ENCODE results near the gene RSF1.

The RSF1 gene

GRCh38 chr11:77800449-77800848 lies 20.1 kb downstream of the RSF1 start:
- DNase-seq = no peak

DNA sequence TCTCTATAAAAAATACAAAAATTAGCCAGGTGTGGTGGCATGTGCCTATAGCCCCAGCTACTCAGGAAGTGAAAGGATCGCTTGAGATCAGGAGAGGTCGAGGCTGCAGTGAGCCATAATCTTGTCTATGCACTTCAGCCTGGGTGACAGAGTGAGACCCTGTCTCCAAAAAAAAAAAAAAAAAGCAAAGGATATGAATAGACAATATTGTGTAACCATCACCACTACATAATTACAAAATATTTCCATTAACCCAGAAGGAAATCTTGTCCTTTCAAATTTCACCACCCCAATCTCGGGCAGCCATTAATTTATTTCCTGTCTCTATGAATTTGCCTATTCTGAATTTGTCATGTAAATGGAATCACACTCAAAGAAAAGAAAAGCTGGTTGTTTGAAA lies 21.2 kb downstream of the RSF1 start:
- peak; percentile 16 for DNase-seq

- no peak for DNase-seq
These were observed 26.6 kb downstream of the RSF1 start for GRCh38 chr11:77793972-77794371.

GRCh38 chr11:77791301-77791700 lies 29.2 kb downstream of the RSF1 start:
- DNase-seq = no peak

DNA sequence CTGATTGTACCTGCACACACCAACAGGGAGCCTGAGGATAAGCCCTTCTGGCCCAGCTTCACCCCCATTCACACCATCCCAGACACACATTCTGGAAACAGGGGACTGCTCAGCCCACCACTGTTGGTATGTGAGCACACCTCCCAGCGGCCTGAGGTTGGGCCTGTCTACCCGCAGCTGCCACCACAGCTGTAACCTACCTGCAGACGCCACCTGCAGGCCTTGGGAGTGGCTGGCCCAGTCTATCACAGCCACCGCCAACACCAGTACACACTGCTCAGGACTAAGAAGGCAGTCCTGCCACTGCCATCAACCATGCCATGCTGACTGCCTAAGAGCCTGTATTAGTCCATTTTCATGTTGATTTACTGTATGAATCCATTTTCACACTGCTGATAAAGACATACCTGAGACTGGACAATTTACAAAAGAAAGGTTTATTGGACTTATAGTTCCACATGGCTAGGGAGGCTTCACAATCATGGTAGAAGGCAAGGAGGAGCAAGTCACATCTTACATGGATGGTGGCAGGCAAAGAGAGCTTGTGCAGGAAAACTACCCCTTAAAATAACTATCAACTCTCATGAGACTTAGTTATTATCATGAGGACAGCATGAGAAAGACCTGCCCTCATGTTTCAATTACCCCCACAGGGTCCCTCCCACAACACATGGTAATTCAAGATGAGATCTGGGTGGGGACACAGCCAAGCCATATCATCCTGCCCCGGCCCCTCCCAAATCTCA lies 30.6 kb downstream of the RSF1 start:
- DNase-seq = no peak

- DNase-seq = no peak
These were observed 31.3 kb downstream of the RSF1 start for GRCh38 chr11:77789061-77789730.

DNA sequence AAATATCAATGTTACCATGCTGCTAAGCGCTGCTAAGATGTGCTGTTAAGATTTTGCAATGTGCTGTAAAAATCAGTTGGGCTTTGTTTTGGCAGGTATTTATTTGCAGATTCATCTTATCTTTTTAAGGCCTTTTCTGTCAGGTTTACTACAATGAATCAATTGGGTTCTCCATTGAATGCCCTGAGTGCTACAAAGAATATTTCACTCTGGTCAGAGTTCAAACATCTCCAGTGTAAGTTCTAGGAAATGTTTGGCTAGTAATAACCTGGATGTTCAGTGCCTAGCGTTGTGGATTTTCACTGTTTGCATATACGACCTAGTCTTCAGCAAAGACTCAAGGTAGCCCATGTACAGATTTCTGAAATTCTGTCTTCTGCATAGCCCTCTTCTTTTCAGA lies 36.0 kb downstream of the RSF1 start:
- no peak for DNase-seq

DNA sequence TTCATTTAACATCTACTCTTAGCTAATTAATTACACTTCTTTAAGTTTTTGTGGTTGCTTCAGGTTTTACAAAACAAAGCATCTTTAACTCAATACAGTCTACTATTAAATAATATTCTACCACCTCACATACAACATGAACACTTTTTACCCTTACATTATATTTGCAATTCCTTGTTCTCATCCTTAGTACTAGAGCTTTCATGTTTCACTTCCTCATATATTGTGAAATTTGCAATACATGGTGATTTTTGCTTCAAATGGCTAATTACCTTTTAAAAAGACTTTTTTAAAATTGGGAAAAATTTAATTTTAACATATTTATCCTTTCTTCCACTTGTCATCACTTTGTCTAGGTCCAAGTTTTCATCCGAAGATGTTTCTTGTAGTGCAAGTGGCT lies 37.5 kb downstream of the RSF1 start:
- no peak for DNase-seq

DNA sequence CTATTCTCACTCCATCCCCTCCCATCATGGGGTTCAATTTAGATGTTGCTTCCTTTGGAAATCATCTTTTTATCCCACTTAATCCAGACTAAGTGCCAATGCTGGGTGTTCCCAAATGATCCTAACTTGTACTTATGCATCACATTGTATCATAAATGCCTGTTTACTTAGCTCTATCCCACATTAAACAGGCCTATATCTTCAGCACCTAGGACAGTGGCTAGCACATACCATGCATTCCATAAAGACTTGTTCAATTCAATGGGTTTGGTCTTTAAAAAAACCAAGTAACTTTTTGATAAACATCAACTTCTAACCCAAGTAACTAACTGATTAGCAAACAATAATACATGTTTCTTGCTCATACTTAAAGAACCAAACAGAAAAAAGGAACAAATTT lies 40.6 kb downstream of the RSF1 start:
- peak; percentile 55 for DNase-seq

- DNase-seq = no peak
These were observed 42.0 kb downstream of the RSF1 start for GRCh38 chr11:77778549-77778948.

GRCh38 chr11:77778118-77778517 lies 42.4 kb downstream of the RSF1 start:
- DNase-seq = no peak

- DNase-seq = peak; percentile 17
These were observed 44.1 kb downstream of the RSF1 start for GRCh38 chr11:77776455-77776854.

DNA sequence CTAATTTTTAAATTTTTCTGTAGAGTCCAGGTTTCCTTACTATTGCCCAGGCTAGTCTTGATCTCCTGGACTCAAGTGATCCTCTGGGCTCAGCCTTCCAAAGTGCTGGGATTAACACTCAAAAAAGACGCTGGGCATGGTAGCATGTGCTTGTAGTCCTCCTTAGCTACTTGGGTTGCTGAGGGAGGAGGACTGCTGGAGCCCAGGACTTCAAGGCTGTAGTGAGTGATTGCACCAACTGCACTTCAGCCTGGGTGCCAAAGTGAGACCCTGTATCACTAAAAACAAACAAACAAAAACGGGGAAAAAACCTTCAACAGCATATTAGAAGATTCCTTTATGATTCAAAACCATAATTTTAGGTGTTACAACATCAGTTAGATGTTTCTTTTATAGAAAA lies 44.6 kb downstream of the RSF1 start:
- DNase-seq = no peak

DNA sequence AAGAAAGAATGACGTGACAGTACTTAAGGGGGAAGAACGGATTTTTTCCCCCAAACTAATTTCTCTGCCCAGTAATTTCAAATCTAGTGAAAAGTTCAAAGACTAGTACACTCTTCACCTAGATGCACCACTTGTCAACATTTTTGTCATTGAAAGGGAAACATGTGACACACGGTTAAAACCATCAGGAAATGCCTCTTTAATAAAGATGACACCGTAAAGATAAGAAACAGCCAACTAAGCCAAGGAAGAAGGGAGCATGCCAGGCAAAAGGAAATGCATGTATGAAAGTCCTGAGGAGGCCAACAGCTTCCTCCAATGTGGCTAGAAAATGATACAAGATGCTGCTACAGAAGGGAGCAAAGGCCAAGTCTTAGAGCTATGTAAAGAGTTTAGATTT lies 49.4 kb downstream of the RSF1 start:
- no peak for DNase-seq

DNA sequence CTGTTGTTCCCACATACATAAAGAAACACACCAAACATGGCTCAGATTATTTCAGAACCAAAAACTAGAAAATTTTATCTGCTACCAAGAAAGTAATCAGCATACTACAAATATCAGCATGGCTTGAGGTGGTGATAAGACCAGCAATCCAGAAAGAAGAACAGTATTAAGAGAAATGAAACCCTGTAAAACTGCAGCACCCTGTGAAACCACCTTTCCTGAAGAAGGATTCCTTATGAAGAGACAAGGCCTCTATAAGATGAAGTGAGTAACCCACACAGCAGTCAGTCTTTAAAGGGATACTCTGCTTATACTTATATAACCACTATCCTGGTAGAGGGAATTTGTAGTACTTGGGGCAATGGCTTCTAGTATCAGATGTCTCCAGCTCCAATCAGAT lies 49.9 kb downstream of the RSF1 start:
- DNase-seq = no peak

- DNase-seq = no peak
These were observed 58.1 kb downstream of the RSF1 start for GRCh38 chr11:77762426-77762825.

DNA sequence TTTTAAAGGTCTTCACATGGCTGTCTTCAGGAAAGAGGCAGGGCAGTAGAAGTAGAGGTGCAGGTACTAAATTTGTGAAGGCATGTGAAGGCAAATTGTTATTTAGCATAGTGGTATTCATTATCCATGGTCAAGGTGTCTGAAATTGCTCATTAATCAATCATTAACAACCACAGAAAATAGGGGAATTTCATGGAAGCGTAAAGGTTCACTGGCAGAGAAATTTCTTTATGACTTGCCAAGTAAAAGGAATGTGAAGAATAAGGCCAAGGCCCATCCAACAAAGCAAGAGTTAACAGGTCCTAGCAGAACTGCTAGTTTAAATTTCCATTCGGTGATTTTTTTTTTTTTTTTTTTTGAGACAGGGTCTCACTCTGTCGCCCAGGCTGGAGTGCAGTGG lies 59.0 kb downstream of the RSF1 start:
- no peak for DNase-seq

- DNase-seq = no peak
These were observed 62.2 kb downstream of the RSF1 start for GRCh38 chr11:77758331-77758730.

- no peak for DNase-seq
These were observed 67.3 kb downstream of the RSF1 start for GRCh38 chr11:77753230-77753629.

DNA sequence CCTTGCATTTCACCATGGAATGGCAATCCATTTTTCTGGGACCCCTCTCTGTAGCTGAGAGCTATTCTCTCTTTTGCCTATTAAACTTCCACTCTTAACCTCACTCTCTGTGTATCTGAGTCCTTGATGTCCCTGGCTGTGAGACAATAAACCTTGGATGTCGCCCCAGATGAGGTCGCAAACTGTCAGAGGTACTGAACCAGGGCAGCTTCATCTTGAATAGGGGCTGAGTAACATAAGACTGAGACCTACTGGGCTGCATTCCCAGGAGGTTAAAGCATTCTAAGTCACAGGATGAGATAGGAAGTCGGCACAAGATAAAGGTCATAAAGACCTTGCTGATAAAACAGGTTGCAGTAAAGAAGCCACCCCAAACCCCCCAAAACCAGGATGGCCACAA lies 68.0 kb downstream of the RSF1 start:
- DNase-seq = peak; percentile 34

DNA sequence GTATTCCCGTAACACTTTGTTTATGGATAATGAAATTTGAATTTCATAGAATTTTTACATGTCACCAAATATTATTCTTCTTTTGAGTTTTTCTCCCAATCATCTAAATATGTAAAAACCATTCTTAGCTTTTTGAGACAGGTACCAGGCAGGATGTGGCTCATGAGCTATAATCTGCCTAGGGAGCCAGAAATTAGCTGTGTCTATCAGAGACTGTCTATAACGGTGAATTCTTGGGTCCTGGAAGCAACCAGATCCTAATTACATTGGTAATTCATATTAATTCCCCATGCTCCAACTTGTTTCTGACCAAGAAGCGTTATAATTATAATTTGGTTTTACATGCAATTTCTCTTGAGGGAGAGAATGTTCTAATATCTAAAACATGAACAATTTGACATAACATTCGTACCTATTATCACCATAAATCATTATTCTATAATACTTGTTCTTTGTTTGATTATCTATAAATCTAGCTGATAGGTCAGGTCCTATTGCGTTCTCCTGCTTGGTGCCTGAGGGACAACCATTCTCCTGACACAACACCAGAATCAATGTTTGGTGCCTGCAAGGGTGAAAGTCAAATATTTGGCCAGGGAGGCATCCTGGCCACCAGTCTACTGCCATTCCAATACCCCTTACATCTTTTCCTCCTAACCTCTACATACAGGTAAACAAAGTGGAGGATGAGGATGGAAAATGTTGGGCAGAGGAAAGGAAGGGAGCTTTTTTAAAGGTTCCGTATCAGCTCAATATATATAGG lies 69.9 kb downstream of the RSF1 start:
- DNase-seq = no peak

DNA sequence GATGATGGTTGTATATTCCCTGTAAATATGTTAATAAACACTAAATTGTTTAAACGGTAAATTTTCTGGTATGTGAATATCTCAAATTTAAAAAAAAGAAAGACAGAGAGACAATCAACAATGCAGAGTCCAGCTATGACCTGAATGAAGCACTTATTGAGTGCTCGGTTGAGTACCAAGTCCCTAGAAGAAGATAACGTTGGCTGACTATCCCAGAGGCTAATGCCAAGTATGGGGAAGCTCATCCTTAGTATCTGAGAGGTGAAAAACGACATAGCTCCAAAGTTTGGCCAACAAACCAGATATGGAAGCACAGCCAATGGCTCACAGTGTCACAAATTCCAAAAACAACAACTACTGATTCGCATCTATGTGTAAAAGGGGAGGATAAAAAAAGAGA lies 71.3 kb downstream of the RSF1 start:
- no peak for DNase-seq

- no peak for DNase-seq
These were observed 72.3 kb downstream of the RSF1 start for GRCh38 chr11:77748266-77748665.

DNA sequence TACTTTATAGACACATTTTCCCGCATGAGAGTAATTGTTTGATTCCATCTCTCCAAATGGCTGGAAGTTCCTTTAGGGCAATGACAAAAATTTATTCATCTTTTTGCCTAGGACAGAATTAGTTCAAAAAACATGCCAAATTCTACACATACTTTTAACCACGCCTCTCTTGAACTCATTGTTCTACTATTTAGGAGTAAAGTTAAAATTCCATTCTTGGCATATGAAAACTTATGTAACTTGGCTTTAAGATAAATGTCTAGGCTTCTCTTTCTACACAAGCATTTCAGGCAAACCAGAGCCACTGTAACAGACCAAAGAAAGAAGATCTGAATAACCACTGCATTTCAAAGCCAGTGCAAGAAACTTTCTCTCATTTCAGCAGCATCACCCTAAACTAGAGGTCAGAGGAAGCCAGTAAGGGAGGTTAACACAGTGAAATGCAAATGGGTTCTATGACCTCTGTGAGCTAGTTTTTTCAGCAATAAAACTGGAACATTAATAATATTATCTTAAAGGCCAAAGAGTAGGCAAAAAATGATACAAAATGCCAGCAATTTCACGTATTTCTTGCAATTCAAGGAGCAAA lies 73.0 kb downstream of the RSF1 start:
- DNase-seq = peak; percentile 59

Data from fibroblast of skin of right biceps (primary cell).